ENCODE measurements around the gene C8B. TPM values are rescaled to one million over a fixed set of nuclear protein-coding genes. Genes with fewer than 3 reads are reported as not detected.

C8B gene
- total RNA-seq, 1 donor from 2014 or later, result not detected

GRCh38 chr1:56931211-56931610 lies 34.6 kb downstream of the C8B start:
- H3K4me1 ChIP-seq, result no peaks in the 10 kb centered on the region
- no peak overlapping the region for H3K27ac ChIP-seq
- H3K36me3 ChIP-seq, result no peaks in the 10 kb centered on the region
- H3K4me3 ChIP-seq, result no peak overlapping the region
- no peak for TF ChIP-seq POLR2A (IDR thresholded peaks at IDR 0.05)
- TF ChIP-seq CTCF (IDR thresholded peaks at IDR 0.05), result no peak
- TF ChIP-seq POLR2AphosphoS5 (IDR thresholded peaks at IDR 0.05; ENCODE audit: insufficient read depth in 1 of 2, low read depth in 1 of 2), result no peak
- intact Hi-C loops (cut with DNase I), result no loop called here
- no peak for DNase-seq (ENCODE audit: extremely low spot score in 2 of 2)
- no peaks in the 10 kb centered on the region for H3K27me3 ChIP-seq
- no peaks in the 10 kb centered on the region for H3K9me3 ChIP-seq

- no peak for DNase-seq (ENCODE audit: extremely low spot score in 2 of 2)
- Histone ChIP-seq H3K27ac (no peak overlapping the region), H3K36me3 (no peaks in the 10 kb centered on the region), H3K4me1 (no peaks in the 10 kb centered on the region), H3K27me3 (no peaks in the 10 kb centered on the region), H3K4me3 (no peak overlapping the region), H3K9me3 (no peaks in the 10 kb centered on the region)
- TF ChIP-seq CTCF (IDR thresholded peaks at IDR 0.05) (no peak), POLR2AphosphoS5 (IDR thresholded peaks at IDR 0.05; ENCODE audit: insufficient read depth in 1 of 2, low read depth in 1 of 2) (no peak), POLR2A (IDR thresholded peaks at IDR 0.05) (no peak)
- intact Hi-C loops (cut with DNase I), result no loop called here
These were observed 36.3 kb downstream of the C8B start for GRCh38 chr1:56929492-56929891.

GRCh38 chr1:56927986-56928385 lies 37.8 kb downstream of the C8B start:
- intact Hi-C loops (cut with DNase I), result no loop called here
- H3K4me1 ChIP-seq, result no peaks in the 10 kb centered on the region
- no peaks in the 10 kb centered on the region for H3K27me3 ChIP-seq
- DNase-seq (ENCODE audit: extremely low spot score in 2 of 2), result no peak
- no peak overlapping the region for H3K4me3 ChIP-seq
- H3K9me3 ChIP-seq, result no peaks in the 10 kb centered on the region
- H3K36me3 ChIP-seq, result no peaks in the 10 kb centered on the region
- H3K27ac ChIP-seq, result no peak overlapping the region
- TF ChIP-seq CTCF (IDR thresholded peaks at IDR 0.05) (no peak), POLR2A (IDR thresholded peaks at IDR 0.05) (no peak), POLR2AphosphoS5 (IDR thresholded peaks at IDR 0.05; ENCODE audit: insufficient read depth in 1 of 2, low read depth in 1 of 2) (no peak)

- Histone ChIP-seq H3K36me3 (no peaks in the 10 kb centered on the region), H3K4me3 (no peak overlapping the region), H3K27ac (no peak overlapping the region), H3K27me3 (no peaks in the 10 kb centered on the region), H3K4me1 (no peaks in the 10 kb centered on the region), H3K9me3 (no peaks in the 10 kb centered on the region)
- intact Hi-C loops (cut with DNase I), result no loop called here
- DNase-seq (ENCODE audit: extremely low spot score in 2 of 2), result no peak
- TF ChIP-seq POLR2AphosphoS5 (IDR thresholded peaks at IDR 0.05; ENCODE audit: insufficient read depth in 1 of 2, low read depth in 1 of 2), result no peak
- TF ChIP-seq POLR2A (IDR thresholded peaks at IDR 0.05), result no peak
- no peak for TF ChIP-seq CTCF (IDR thresholded peaks at IDR 0.05)
These were observed 38.6 kb downstream of the C8B start for GRCh38 chr1:56927171-56927570.

- no peaks in the 10 kb centered on the region for H3K36me3 ChIP-seq
- H3K27me3 ChIP-seq, result no peaks in the 10 kb centered on the region
- no peak overlapping the region for H3K4me3 ChIP-seq
- no peak overlapping the region for H3K27ac ChIP-seq
- DNase-seq (ENCODE audit: extremely low spot score in 2 of 2), result no peak
- intact Hi-C loops (cut with DNase I), result no loop called here
- H3K4me1 ChIP-seq, result no peaks in the 10 kb centered on the region
- TF ChIP-seq CTCF (IDR thresholded peaks at IDR 0.05), result no peak
- TF ChIP-seq POLR2AphosphoS5 (IDR thresholded peaks at IDR 0.05; ENCODE audit: insufficient read depth in 1 of 2, low read depth in 1 of 2), result no peak
- no peak for TF ChIP-seq POLR2A (IDR thresholded peaks at IDR 0.05)
- H3K9me3 ChIP-seq, result no peaks in the 10 kb centered on the region
These were observed 40.6 kb downstream of the C8B start for GRCh38 chr1:56925193-56925592.
